Heart left ventricle (tissue), 16 donors: ENCODE results near the gene MMP10. TPM values are rescaled to one million over a fixed set of nuclear protein-coding genes. Genes with fewer than 3 reads are reported as not detected.

ENCODE experiments used
- ATAC-seq, 4 donors: fragments of 200-7000 bp; cut with Tn5 transposase; one replicate each; pipeline ENCODE4 v1.9.1; 2020 to 2022; ENCODE audit warnings: moderate library complexity in 4 of 4, mild to moderate bottlenecking in 3 of 4, moderate number of reproducible peaks in 1 of 4
- DNase-seq, 5 donors: peaks; one replicate each; pipeline ENCODE4 v3.0.0-alpha.2; 2020
- H3K27ac ChIP-seq, 12 donors: fragments of 200-600 bp; sonication (generic) in 4 of 12; one replicate each; pipeline versions ENCODE4 v1.5.0 to v1.8.0; 2016 to 2022; ENCODE audit warnings: mild to moderate bottlenecking in 2 of 12
- H3K27me3 ChIP-seq, 9 donors: fragments of 200-600 bp; sonication (generic) in 2 of 9; one replicate each; pipeline versions ENCODE4 v1.5.1 to v1.8.0; 2016 to 2022; ENCODE audit warnings: mild to moderate bottlenecking in 3 of 9
- H3K36me3 ChIP-seq, 9 donors: fragments of 200-600 bp; sonication (generic) in 2 of 9; one replicate each; pipeline versions ENCODE4 v1.5.0 to v1.8.0; 2018 to 2022; ENCODE audit warnings: mild to moderate bottlenecking in 2 of 9
- H3K4me1 ChIP-seq, 12 donors: fragments of 200-600 bp; sonication (generic) in 4 of 12; one replicate each; pipeline versions ENCODE4 v1.5.0 to v1.8.0; 2016 to 2022; ENCODE audit warnings: mild to moderate bottlenecking in 3 of 12
- H3K4me3 ChIP-seq, 12 donors: fragments of 200-600 bp; sonication (generic) in 4 of 12; one replicate each; pipeline versions ENCODE4 v1.5.0 to v1.8.0; 2017 to 2022; ENCODE audit warnings: mild to moderate bottlenecking in 9 of 12, moderate library complexity in 4 of 12
- H3K9me3 ChIP-seq, 12 donors: fragments of 200-600 bp; sonication (generic) in 4 of 12; one replicate each; pipeline versions ENCODE4 v1.5.0 to v1.8.0; 2016 to 2022; ENCODE audit warnings: mild to moderate bottlenecking in 1 of 12
- POLR2A ChIP-seq, 2 donors: fragments of 450-650 bp; IDR thresholded peaks; one replicate each; pipeline ENCODE4 v1.6.1; 2017; ENCODE audit warnings: antibody characterized with exemption in 2 of 2, mild to moderate bottlenecking in 2 of 2, moderate library complexity in 2 of 2
- WGBS, 4 donors: extraction: QIAGEN DNeasy Blood & Tissue Kit in 2 of 4; methylation state at CpG; one replicate each; pipeline versions ENCODE4 v1.1.5 to v1.1.7; 2013 to 2018; 5-methylcytosine and 5-hydroxymethylcytosine counted together
- intact Hi-C, 10 donors: fragments of 100-400 bp; cut with DNase I; formaldehyde crosslinking; loops; one replicate each; pipeline versions ENCODE4 v1.11.1 to v1.14.2; 2022
- polyA plus RNA-seq, 2 donors: library from polyadenylated mRNA; stranded (reverse); fragments of 200-250 nt; gene quantifications; one replicate each; pipeline ENCODE4 v1.2.3, GENCODE V29; 2013
- total RNA-seq, 9 donors: library from RNA; depleted of rRNA in 2 of 9; stranded (reverse); fragments of >200 nt in 2 of 9; fragmentation: NEBNext Ultra II Directional in 3 of 9; extraction: Animal tissue kit (Norgen Biotek cat#: 25700) in 3 of 9; gene quantifications; one replicate each; pipeline versions ENCODE4 v1.1.0 to v1.2.4, GENCODE V29; 2016 to 2023
- TF ChIP-seq, protein P1 (sequence below), 12 donors: fragments of 200-600 bp; sonication (generic) in 4 of 12; IDR thresholded peaks; one replicate each; pipeline versions ENCODE4 v1.5.0 to v1.8.0; 2018 to 2022; ENCODE audit warnings: antibody characterized with exemption in 12 of 12, mild to moderate bottlenecking in 5 of 12
- donor health status: ischemic (EF 13 %, LVEDD 7.1; RV severe dilation, severe dysfunction).
- donor health status: healthy with polysubstance abuse.
- donor health status: DM: no; HTN: yes; CAD: no.
- donor health status: DM: no; HTN: no; CAD: no.
- donor health status: ischemic (EF 25% LVEDD 6.9; RV normal size, moderate dysfunction).
- donor health status: ischemic (EF 25% LVEDD 5.7; RV mildly dilated, moderate dysfunction).
- donor health status: healthy.
- donor health status: DM: yes; HTN: yes; CAD: no.
- donor health status: ischemic (EF 35%, LVEDD 5.7; RV mildly dilated, moderate dysfunction).
- donor health status: nonischemic (EF 11% LVEDD 7.7; RV severe dilation, severe dysfunction).
- donor health status: DM: yes; HTN: yes; CAD: no.
- donor health status: PGD.
- donor health status: ischemic (EF 29% LVEDD 5.4; RV normal size, mild dysfunction).
- donor health status: nonischemic (EF 23%, LVEDD 6.1; RV moderate dilation, normal function).

Gene MMP10
- total and polyA plus RNA-seq, 11 donors = not detected

DNA sequence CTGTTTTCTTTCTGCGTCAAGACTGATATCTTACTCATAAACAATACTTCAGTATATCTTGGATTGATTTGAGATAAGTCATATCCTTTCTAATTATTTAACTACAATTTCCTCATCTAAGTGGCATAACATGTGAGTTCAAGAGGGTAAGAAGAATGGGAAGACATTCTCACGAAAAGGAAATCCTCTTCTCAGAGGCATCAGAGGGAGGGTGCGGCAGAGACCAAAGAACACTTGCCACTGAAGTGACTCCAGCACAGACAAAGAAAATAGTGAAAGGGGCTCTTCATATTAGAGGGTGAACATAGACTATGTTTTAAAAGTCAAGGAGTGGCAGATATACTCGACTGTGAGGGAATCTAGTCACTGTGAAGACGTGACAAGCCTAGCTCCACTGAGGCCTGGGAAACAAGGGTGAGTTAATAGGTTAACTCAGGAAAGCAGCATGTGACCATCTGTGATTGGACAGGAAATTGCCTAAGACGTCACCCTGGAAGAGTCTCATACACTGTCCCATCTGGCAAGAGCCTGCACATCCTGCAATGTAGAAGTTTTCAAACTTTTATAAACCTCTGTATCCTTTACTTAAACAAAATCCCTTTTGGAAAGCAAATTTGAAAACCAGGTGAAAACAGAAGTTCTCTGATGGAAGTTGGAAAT is 19.4 kb upstream of the MMP10 start:
- Histone ChIP-seq H3K36me3 (no peaks in the 10 kb centered on the region), H3K27me3 (peaks cover 0 to 5% (median 0%) of the 10 kb centered on the region in 9 donors), H3K9me3 (no peaks in the 10 kb centered on the region), H3K27ac (peak overlapping the region in 6 of 12 donors; percentile 17 to 49 (median 34)), H3K4me3 (no peak overlapping the region), H3K4me1 (peaks cover 0 to 4% (median 0%) of the 10 kb centered on the region in 12 donors)
- intact Hi-C loops = no loop called here
- TF ChIP-seq, protein P1, sequence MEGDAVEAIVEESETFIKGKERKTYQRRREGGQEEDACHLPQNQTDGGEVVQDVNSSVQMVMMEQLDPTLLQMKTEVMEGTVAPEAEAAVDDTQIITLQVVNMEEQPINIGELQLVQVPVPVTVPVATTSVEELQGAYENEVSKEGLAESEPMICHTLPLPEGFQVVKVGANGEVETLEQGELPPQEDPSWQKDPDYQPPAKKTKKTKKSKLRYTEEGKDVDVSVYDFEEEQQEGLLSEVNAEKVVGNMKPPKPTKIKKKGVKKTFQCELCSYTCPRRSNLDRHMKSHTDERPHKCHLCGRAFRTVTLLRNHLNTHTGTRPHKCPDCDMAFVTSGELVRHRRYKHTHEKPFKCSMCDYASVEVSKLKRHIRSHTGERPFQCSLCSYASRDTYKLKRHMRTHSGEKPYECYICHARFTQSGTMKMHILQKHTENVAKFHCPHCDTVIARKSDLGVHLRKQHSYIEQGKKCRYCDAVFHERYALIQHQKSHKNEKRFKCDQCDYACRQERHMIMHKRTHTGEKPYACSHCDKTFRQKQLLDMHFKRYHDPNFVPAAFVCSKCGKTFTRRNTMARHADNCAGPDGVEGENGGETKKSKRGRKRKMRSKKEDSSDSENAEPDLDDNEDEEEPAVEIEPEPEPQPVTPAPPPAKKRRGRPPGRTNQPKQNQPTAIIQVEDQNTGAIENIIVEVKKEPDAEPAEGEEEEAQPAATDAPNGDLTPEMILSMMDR (IDR thresholded peaks at IDR 0.05) = no peak
- no peak for TF ChIP-seq POLR2A (IDR thresholded peaks at IDR 0.05)
- peak in 1 of 5 donors; percentile 19 for DNase-seq
- WGBS, 4 donors = 22 to 30% (median 27%) methylated on average over 6 of the region's 6 CpGs
- ATAC-seq = peak in 3 of 4 donors; percentile 26 to 91 (median 55)

DNA sequence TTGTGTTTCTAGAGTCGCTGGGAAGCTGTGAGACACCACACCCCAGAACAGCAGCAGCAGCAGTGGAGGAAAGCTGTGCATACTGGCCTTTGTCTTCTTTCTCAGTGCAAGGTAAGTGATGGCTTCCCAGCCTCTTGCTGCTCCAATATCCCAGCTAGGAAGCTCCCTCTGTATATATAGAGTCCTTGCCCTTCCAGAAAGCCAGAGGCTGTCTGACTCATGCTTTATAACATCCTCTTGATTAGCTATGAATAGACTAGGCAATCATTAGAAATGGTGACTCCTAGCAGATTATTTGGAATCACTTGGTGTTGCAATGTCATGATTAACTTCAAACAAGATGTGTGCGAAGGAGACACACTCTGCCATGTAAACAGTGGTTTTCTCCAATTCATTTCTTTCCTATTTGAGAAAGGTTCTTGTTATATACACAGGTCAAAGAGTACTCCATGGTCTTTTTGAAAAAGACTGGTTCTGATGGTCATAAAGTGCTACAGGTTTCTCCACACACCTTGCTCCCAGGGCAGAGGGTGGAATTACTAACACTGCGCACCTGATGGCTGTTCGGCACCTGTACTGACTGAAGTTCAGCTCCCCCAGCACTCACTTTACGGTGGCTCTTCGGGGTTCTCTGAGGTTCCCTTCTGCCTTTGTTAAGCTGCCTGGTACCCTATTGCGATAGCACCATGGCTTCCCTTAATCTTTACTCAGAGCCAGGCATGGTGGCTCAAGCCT is 17.8 kb upstream of the MMP10 start, which contains the start of gene MMP1:
MMP1 (minus strand) TSS at position 149 of the 735 bp plus-strand sequence; CDS start at position 81, 68 bp downstream.
- Histone ChIP-seq H3K9me3 (no peaks in the 10 kb centered on the region), H3K27ac (peak within 1 kb of the TSS in 2 of 12 donors; percentile 42 to 46), H3K4me3 (no peak within 1 kb of the TSS), H3K36me3 (no peaks in the 10 kb centered on the region), H3K27me3 (no peaks in the 10 kb centered on the region), H3K4me1 (peaks cover 0 to 4% (median 0%) of the 10 kb centered on the region in 12 donors)
- intact Hi-C loops = no loop called here
- DNase-seq (no peak), ATAC-seq (peak in 1 of 4 donors; percentile 55)
- 92 to 94% (median 92%) methylated on average over 7 of the region's 7 CpGs for WGBS, 4 donors
- TF ChIP-seq, protein P1 (IDR thresholded peaks at IDR 0.05) = no peak
- no peak for TF ChIP-seq POLR2A (IDR thresholded peaks at IDR 0.05)

DNA sequence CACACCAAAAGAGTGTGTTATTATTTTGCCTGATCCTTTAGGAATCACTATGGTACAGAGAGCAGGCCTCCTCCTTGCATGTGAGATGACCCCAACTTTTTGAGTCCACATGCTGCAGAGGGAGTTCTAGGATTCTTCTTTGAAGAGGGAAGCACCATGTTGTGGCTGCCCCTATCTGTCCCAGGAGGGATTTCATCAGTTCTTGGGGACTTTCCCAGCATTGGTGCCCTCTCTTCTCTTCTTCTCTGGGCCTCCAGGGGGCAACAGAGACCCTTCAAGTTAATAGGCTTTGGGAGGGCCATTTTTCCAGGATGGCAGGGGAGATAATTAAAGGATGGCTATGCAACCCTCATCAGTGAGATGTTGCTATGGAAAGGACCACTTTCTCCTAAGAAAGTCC is 14.0 kb upstream of the MMP10 start:
- peak in 1 of 4 donors; percentile 28 for ATAC-seq
- peaks cover 0 to 4% (median 0%) of the 10 kb centered on the region in 12 donors for H3K4me1 ChIP-seq
- no peak for DNase-seq
- intact Hi-C loops = no loop called here
- H3K9me3 ChIP-seq = no peaks in the 10 kb centered on the region
- H3K27me3 ChIP-seq = no peaks in the 10 kb centered on the region
- H3K36me3 ChIP-seq = no peaks in the 10 kb centered on the region
- H3K4me3 ChIP-seq = no peak overlapping the region
- no peak overlapping the region for H3K27ac ChIP-seq
- TF ChIP-seq, protein P1 (IDR thresholded peaks at IDR 0.05) = peak in 4 of 12 donors; percentile 8 to 20 (median 12)
- TF ChIP-seq POLR2A (IDR thresholded peaks at IDR 0.05) = no peak

DNA sequence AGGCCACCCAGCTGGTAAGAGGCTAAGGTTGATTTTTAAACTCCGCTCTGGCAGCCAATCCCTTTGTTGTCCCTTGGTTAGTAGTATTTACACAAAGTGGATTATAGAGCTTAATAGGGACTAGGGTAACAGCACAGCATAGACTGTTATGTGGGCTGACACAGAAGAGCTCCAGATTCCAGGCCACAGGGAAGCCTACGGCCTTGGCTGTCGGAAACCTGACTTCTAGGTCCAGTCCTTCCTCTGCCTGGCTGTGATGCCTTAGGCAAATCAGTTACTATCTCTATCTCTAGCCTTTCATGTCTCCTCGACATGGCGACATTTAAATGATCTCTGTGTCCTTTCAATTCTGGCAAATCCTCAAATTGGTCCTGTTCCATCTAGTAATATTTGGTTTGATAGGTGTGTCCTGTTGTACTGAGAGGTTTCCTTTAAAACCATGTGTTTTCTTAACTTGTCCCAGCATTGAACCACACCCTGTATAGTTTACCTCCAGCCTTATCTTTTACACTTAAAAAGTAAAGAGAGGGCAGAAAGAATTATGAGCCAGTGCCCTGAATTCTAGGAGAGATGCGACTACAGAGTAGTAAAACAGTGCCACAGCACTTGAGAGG is 13.4 kb upstream of the MMP10 start:
- no peak for TF ChIP-seq POLR2A (IDR thresholded peaks at IDR 0.05)
- TF ChIP-seq, protein P1 (IDR thresholded peaks at IDR 0.05) = no peak
- 54 to 78% (median 72%) methylated on average over 6 of the region's 6 CpGs for WGBS, 4 donors
- H3K36me3 ChIP-seq = no peaks in the 10 kb centered on the region
- H3K9me3 ChIP-seq = no peaks in the 10 kb centered on the region
- DNase-seq (no peak), ATAC-seq (peak in 2 of 4 donors; percentile 41 to 82)
- H3K4me3 ChIP-seq = no peak overlapping the region
- intact Hi-C loops = no loop called here
- no peaks in the 10 kb centered on the region for H3K4me1 ChIP-seq
- no peaks in the 10 kb centered on the region for H3K27me3 ChIP-seq
- peak overlapping the region in 1 of 12 donors; percentile 27 for H3K27ac ChIP-seq
